Activated CD4-positive, alpha-beta memory T cell treated with anti-CD3 and anti-CD28 coated beads, Interleukin-2, amount 10 ng/mL, durations not matched to agents 7 days and 5 days (primary cell): ENCODE results near the gene GP9. TPM values are rescaled to one million over a fixed set of nuclear protein-coding genes. Genes with fewer than 3 reads are reported as not detected.
"Not testable (repeated sequence)": the region's sequence is repeated elsewhere in the genome, so short reads cannot be mapped to it uniquely, and the experiment has no call there.

Experiments used
- CTCF ChIA-PET: fragments of 350-600 bp; sonication (Branson Sonifier 250); formaldehyde crosslinking; loops from one replicate; lab custom pipeline; 2021; ENCODE audit warnings: antibody characterized with exemption, inconsistent platforms; lab: Charles Lee
- POLR2A ChIA-PET: fragments of 350-600 bp; sonication (Branson Sonifier 250); formaldehyde crosslinking; loops from one replicate; lab custom pipeline; 2021; ENCODE audit warnings: antibody characterized with exemption; lab: Charles Lee
- DNase-seq: peaks from one replicate; pipeline ENCODE4 v3.0.0-alpha.2; 2020
- H3K27ac Mint-ChIP-seq: one replicate; pipeline ENCODE4 v1.8.0; 2021; ENCODE audit warnings: mild to moderate bottlenecking, mixed read lengths
- H3K27me3 Mint-ChIP-seq: one replicate; pipeline ENCODE4 v1.8.0; 2021; ENCODE audit warnings: mixed read lengths
- H3K36me3 Mint-ChIP-seq: one replicate; pipeline ENCODE4 v1.8.0; 2021; ENCODE audit warnings: low read depth, mixed read lengths
- H3K4me1 Mint-ChIP-seq: one replicate; pipeline ENCODE4 v1.8.0; 2021; ENCODE audit warnings: mixed read lengths
- H3K4me3 Mint-ChIP-seq: one replicate; pipeline ENCODE4 v1.8.0; 2021; ENCODE audit warnings: mild to moderate bottlenecking, mixed read lengths
- H3K9me3 Mint-ChIP-seq: one replicate; pipeline ENCODE4 v1.8.0; 2021; ENCODE audit warnings: mixed read lengths
- total RNA-seq, 2 experiments: library from RNA; stranded (reverse); gene quantifications; one replicate each; pipeline ENCODE4 v1.2.3, GENCODE V29; 2021

GP9 gene
- total RNA-seq, 2 experiments from 2014 or later, result not detected

- POLR2A ChIA-PET, result interaction anchor here (0.7 to 3.6 kb wide), 8 partner anchors 8 to 248 kb away, joined by 3 to 27 read pairs (median 4); partner anchors contain the start of genes ACAD9, COPG1 and RAB43
- Mint-ChIP-seq H3K4me3 (no peak overlapping the region), H3K27ac (no peak overlapping the region), H3K9me3 (peaks cover 3% of the 10 kb centered on the region), H3K4me1 (peaks cover 8% of the 10 kb centered on the region), H3K36me3 (no peaks in the 10 kb centered on the region), H3K27me3 (peaks cover 18% of the 10 kb centered on the region)
- DNase-seq, result no peak
- CTCF ChIA-PET, result interaction anchor here (1.2 to 4.7 kb wide), 5 partner anchors 9 to 98 kb away, joined by 5 to 31 read pairs (median 14); partner anchors contain the start of gene RAB43
These were observed 7.8 kb downstream of the GP9 start for GRCh38 chr3:129068291-129068886.

DNA sequence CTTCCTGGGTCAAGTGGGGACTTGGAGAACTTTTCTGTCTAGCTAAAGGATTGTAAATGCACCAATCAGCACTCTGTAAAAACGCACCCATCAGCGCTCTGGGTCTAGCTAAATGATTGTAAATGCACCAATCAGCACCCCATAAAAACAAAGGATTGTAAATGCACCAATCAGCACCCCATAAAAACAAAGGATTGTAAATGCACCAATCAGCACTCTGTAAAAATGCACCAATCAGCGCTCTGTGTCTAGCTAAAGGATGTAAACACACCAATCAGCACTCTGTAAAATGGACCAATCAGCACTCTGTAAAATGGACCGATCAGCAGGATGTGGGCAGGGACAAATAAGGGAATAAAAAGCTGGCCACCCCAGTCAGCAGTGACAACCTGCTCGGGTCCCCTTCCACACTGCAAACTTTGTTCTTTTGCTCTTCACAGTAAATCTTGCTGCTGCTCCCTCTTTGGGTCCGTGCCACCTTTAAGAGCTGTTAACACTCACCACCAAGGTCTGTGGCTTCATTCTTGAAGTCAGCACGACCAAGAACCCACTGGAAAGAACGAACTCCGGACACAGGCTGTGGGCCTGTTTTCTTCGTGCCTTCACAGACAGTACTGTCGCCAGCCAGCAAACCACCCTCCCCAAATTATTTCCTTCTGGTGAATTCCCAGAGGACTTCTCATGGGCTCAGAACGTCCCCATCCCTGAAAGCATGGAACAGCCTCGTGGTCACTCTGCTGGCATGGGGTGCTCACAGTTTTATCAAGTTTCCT lies 8.9 kb downstream of the GP9 start:
- H3K27me3 Mint-ChIP-seq, result peaks cover 18% of the 10 kb centered on the region
- CTCF ChIA-PET, result interaction anchor here (1.2 to 4.7 kb wide), 4 partner anchors 16 to 99 kb away, joined by 3 to 31 read pairs (median 14); no protein-coding TSS in a partner anchor
- not testable (repeated sequence) for H3K4me1 Mint-ChIP-seq, H3K36me3 Mint-ChIP-seq, DNase-seq, H3K9me3 Mint-ChIP-seq, H3K4me3 Mint-ChIP-seq, H3K27ac Mint-ChIP-seq
- POLR2A ChIA-PET, result interaction anchor here (1.1 to 3.6 kb wide), 6 partner anchors 10 to 247 kb away, joined by 3 to 27 read pairs (median 4); partner anchors contain the start of genes ACAD9 and RAB43

GRCh38 chr3:129070086-129070885 lies 9.7 kb downstream of the GP9 start:
- POLR2A ChIA-PET, result interaction anchor here (2.2 kb wide), 1 partner anchor 246 kb away, joined by 8 read pairs; a partner anchor contains a TSS
- H3K4me1 Mint-ChIP-seq, result peaks cover 8% of the 10 kb centered on the region
- H3K27me3 Mint-ChIP-seq, result peaks cover 18% of the 10 kb centered on the region
- H3K27ac Mint-ChIP-seq, result no peak overlapping the region
- H3K9me3 Mint-ChIP-seq, result peaks cover 3% of the 10 kb centered on the region
- CTCF ChIA-PET, result interaction anchor here (1.2 to 4.7 kb wide), 3 partner anchors 17 to 43 kb away, joined by 3 to 31 read pairs (median 15); no protein-coding TSS in a partner anchor
- H3K36me3 Mint-ChIP-seq, result no peaks in the 10 kb centered on the region
- DNase-seq, result no peak
- H3K4me3 Mint-ChIP-seq, result no peak overlapping the region

- ChIA-PET CTCF (interaction anchor here (1.2 kb wide), 1 partner anchor 9 kb away, joined by 7 read pairs; no protein-coding TSS in a partner anchor), POLR2A (no interaction called here)
- Mint-ChIP-seq H3K9me3 (no peaks in the 10 kb centered on the region), H3K27me3 (peaks cover 5% of the 10 kb centered on the region), H3K4me1 (peaks cover 1% of the 10 kb centered on the region), H3K27ac (no peak overlapping the region), H3K4me3 (no peak overlapping the region), H3K36me3 (no peaks in the 10 kb centered on the region)
- DNase-seq, result no peak
These were observed 16.6 kb downstream of the GP9 start for GRCh38 chr3:129077222-129077621.

DNA sequence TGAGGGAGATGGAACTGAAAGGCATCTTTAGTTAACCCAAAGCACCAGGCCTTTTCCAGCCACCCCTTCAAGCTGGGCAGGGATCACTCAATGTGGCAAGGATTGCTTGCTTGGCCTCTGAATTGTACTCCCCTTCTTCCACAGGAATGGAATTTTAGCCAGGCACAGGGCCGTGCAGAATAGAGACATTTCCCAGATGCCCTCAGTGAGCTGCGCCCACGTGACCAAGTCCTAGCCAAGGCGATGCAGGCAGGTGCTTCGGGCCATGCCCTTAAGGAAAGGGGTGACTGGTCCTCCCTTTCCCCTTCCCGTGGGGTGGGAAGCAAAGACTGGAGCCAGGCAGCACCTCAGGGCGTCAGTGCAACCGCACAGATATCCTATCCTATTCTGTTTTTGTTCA lies 17.9 kb downstream of the GP9 start:
- Mint-ChIP-seq H3K4me3 (no peak overlapping the region), H3K9me3 (no peaks in the 10 kb centered on the region), H3K27ac (no peak overlapping the region), H3K4me1 (peaks cover 1% of the 10 kb centered on the region), H3K36me3 (no peaks in the 10 kb centered on the region), H3K27me3 (no peaks in the 10 kb centered on the region)
- ChIA-PET CTCF (interaction anchor here (1.0 to 1.2 kb wide), 2 partner anchors 10 to 25 kb away, joined by 5 to 7 read pairs; no protein-coding TSS in a partner anchor), POLR2A (no interaction called here)
- no peak for DNase-seq

- no peaks in the 10 kb centered on the region for H3K27me3 Mint-ChIP-seq
- no peaks in the 10 kb centered on the region for H3K9me3 Mint-ChIP-seq
- H3K36me3 Mint-ChIP-seq, result peaks cover 2% of the 10 kb centered on the region
- no peak overlapping the region for H3K27ac Mint-ChIP-seq
- CTCF ChIA-PET, result interaction anchor here (1.4 kb wide), 1 partner anchor 28 kb away, joined by 4 read pairs; no protein-coding TSS in a partner anchor
- no peak overlapping the region for H3K4me3 Mint-ChIP-seq
- H3K4me1 Mint-ChIP-seq, result peaks cover 1% of the 10 kb centered on the region
- POLR2A ChIA-PET, result no interaction called here
- no peak for DNase-seq
These were observed 20.9 kb downstream of the GP9 start for GRCh38 chr3:129081503-129081902.

DNA sequence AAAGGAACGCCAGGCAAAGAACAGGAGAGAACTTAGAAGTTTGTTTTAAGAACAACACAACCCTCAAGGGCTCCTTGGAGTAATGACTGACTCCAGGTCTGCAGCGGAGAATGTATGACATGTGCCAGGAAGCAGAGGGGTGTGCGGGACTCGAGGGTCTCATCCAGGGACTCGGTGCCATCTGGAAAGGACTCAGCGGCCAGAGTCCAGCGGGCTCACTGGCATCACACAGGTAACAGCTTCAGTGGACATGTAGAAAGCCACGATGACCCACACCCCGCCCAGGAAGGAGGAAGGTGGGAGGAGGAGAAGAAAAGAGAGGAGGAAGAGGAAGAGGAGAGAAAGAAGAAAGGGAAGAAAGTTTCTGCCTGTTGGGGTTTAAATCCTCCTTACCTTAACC lies 21.4 kb downstream of the GP9 start:
- Mint-ChIP-seq H3K36me3 (peaks cover 2% of the 10 kb centered on the region), H3K4me3 (no peak overlapping the region), H3K27me3 (no peaks in the 10 kb centered on the region), H3K4me1 (peaks cover 1% of the 10 kb centered on the region), H3K9me3 (no peaks in the 10 kb centered on the region), H3K27ac (no peak overlapping the region)
- DNase-seq, result no peak
- ChIA-PET POLR2A (no interaction called here), CTCF (no interaction called here)

DNA sequence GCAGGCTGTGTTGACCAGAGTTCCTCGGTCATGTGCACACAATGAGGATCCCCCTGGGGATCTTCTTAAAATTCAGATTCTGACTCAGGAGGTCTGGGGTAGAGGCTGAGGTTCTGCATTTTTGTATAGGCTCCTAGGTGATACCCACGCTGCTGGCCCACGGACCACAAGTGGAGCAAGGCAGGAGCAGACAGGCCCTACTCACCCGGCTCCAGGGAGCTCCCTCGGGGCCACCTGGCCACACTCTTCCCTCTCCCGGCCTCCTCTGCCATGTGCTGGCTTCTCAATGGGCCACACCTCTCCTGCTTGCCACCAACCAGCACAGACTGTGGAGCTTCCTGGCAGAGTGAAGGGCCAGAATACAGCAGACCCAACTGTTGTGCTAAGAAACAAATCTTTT lies 23.9 kb downstream of the GP9 start:
- H3K36me3 Mint-ChIP-seq, result peaks cover 2% of the 10 kb centered on the region
- CTCF ChIA-PET, result no interaction called here
- no peak overlapping the region for H3K4me3 Mint-ChIP-seq
- POLR2A ChIA-PET, result interaction anchor here (0.7 kb wide), 1 partner anchor 428 kb away, joined by 3 read pairs; no protein-coding TSS in a partner anchor
- H3K4me1 Mint-ChIP-seq, result peaks cover 1% of the 10 kb centered on the region
- no peaks in the 10 kb centered on the region for H3K9me3 Mint-ChIP-seq
- no peaks in the 10 kb centered on the region for H3K27me3 Mint-ChIP-seq
- no peak overlapping the region for H3K27ac Mint-ChIP-seq
- DNase-seq, result no peak

GRCh38 chr3:129085165-129085715 lies 24.7 kb downstream of the GP9 start:
- Mint-ChIP-seq H3K9me3 (no peaks in the 10 kb centered on the region), H3K36me3 (peaks cover 2% of the 10 kb centered on the region), H3K27me3 (no peaks in the 10 kb centered on the region), H3K4me1 (peaks cover 1% of the 10 kb centered on the region), H3K27ac (no peak overlapping the region), H3K4me3 (no peak overlapping the region)
- CTCF ChIA-PET, result no interaction called here
- no peak for DNase-seq
- POLR2A ChIA-PET, result interaction anchor here (0.7 kb wide), 1 partner anchor 429 kb away, joined by 3 read pairs; no protein-coding TSS in a partner anchor

DNA sequence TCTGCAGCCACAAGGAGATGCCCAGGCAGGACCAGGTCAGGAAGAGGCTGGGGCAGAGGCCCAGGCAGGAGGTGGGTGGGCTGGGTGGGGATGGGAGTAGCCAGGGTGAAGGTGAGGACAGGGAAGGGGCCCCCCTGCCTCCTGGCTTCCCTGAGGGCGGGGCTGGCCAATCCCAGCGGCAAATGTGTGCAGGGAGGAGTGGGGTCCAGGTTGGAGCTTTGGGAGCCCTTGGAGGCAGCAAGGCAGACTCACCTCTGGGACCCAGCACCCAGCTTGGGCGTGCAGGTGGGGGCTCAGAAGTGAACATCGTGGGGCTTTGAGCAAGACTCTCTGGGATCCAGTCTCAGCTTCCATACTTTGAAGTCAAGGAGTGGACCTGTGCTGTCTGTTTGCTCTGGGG lies 25.2 kb downstream of the GP9 start:
- no peak overlapping the region for H3K27ac Mint-ChIP-seq
- ChIA-PET CTCF (no interaction called here), POLR2A (no interaction called here)
- no peaks in the 10 kb centered on the region for H3K9me3 Mint-ChIP-seq
- no peak for DNase-seq
- H3K4me1 Mint-ChIP-seq, result peaks cover 1% of the 10 kb centered on the region
- H3K36me3 Mint-ChIP-seq, result peaks cover 2% of the 10 kb centered on the region
- no peaks in the 10 kb centered on the region for H3K27me3 Mint-ChIP-seq
- no peak overlapping the region for H3K4me3 Mint-ChIP-seq

DNA sequence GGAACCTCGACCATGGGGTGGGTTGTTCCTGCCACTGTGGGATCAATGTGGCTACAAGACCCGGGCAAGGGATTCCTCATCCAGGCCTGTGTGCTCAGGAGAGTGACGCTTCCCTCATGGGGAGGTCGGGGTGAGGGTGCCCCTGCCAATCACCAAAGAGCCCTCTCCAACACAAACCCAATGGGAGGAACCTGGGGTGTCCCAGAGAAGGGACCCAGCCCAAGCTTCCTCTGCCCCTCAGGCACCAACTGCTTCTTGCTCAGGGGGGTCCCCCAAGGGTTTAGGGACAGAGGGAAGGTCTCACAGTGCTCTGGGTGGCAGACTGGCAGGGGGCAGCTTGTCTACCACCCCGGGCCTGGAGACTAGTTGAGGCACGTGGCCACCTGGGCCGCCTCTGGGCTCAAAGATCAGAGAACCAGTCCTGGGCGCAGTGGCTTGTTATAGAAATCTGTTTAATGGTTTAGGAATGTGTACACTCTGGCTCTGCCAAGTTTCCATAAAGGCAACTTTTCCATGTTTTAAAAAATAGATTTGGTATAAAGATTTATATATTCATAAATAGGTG lies 26.6 kb downstream of the GP9 start:
- CTCF ChIA-PET, result no interaction called here

DNA sequence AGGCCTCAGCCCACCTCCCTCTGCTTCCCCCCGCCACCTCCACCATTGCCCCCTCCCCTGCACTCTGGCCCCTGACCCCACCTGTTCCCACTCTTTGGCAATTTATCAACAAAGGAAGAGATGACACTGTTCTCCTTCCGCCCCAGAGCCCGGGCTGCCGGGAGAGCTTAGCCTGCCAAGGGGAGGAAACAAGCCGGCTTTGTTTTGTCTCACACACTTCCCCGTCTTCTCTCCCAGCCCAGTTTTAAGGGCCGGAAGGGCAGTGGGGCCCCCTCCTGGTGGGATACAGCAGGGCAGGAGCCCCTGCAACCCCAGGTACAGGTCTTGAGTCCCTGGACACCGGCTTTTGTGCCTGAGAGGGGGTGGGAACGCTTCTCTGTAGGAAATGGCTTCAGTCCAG lies 27.3 kb downstream of the GP9 start:
- POLR2A ChIA-PET, DNase-seq, H3K4me3 Mint-ChIP-seq, CTCF ChIA-PET, H3K9me3 Mint-ChIP-seq, H3K4me1 Mint-ChIP-seq, H3K27me3 Mint-ChIP-seq, H3K27ac Mint-ChIP-seq, H3K36me3 Mint-ChIP-seq: not testable (repeated sequence)

More for the DNA sequence above, 26.6 kb downstream of the GP9 start:
- H3K27ac Mint-ChIP-seq, result no peak overlapping the region
- DNase-seq, result no peak
- no peaks in the 10 kb centered on the region for H3K9me3 Mint-ChIP-seq
- H3K4me3 Mint-ChIP-seq, result no peak overlapping the region
- POLR2A ChIA-PET, result no interaction called here
- no peaks in the 10 kb centered on the region for H3K4me1 Mint-ChIP-seq
- H3K36me3 Mint-ChIP-seq, result peaks cover 7% of the 10 kb centered on the region
- no peaks in the 10 kb centered on the region for H3K27me3 Mint-ChIP-seq
